ENCODE data around the gene TRIOBP. TPM values are rescaled to one million over a fixed set of nuclear protein-coding genes. Genes with fewer than 3 reads are reported as not detected.

Gene TRIOBP
- total and polyA plus RNA-seq, 2 of the 13 experiments (the other 11 are each of a cell fraction or from before 2014, with no cell fraction given): 6.1 to 15.4 TPM

- TF ChIP-seq JARID2 (CRISPR knock-in tag; IDR thresholded peaks at IDR 0.05; ENCODE audit: insufficient replicate concordance) (no peak), NFKB2 (CRISPR knock-in tag; IDR thresholded peaks at IDR 0.05; ENCODE audit: borderline replicate concordance) (peak; percentile 59; the same call in 1 of the 2 replicates), HES4 (CRISPR knock-in tag; IDR thresholded peaks at IDR 0.05; ENCODE audit: borderline replicate concordance) (0 out of 2 replicates have a peak, but pooled peaks have one; percentile 42), NFIB (CRISPR knock-in tag; IDR thresholded peaks at IDR 0.05; ENCODE audit: borderline replicate concordance) (no peak), MED8 (CRISPR knock-in tag; IDR thresholded peaks at IDR 0.05; ENCODE audit: insufficient replicate concordance) (no peak), PREB (CRISPR knock-in tag; IDR thresholded peaks at IDR 0.05) (no peak), THAP11 (CRISPR knock-in tag; IDR thresholded peaks at IDR 0.05) (no peak), ZNF619 (CRISPR knock-in tag; IDR thresholded peaks at IDR 0.05) (peak; percentile 50; the same call in 1 of the 2 replicates), KLF12 (CRISPR knock-in tag; IDR thresholded peaks at IDR 0.05; ENCODE audit: borderline replicate concordance) (no peak), ADNP (CRISPR knock-in tag; IDR thresholded peaks at IDR 0.05) (no peak), NKX3-1 (CRISPR knock-in tag; IDR thresholded peaks at IDR 0.05) (no peak), ARHGAP35 (CRISPR knock-in tag; IDR thresholded peaks at IDR 0.05; ENCODE audit: borderline replicate concordance) (peak; percentile 41; the same call in 1 of the 2 replicates)
- TF ChIP-seq, protein P1, sequence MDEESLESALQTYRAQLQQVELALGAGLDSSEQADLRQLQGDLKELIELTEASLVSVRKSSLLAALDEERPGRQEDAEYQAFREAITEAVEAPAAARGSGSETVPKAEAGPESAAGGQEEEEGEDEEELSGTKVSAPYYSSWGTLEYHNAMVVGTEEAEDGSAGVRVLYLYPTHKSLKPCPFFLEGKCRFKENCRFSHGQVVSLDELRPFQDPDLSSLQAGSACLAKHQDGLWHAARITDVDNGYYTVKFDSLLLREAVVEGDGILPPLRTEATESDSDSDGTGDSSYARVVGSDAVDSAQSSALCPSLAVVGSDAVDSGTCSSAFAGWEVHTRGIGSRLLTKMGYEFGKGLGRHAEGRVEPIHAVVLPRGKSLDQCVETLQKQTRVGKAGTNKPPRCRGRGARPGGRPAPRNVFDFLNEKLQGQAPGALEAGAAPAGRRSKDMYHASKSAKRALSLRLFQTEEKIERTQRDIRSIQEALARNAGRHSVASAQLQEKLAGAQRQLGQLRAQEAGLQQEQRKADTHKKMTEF (CRISPR knock-in tag; IDR thresholded peaks at IDR 0.05): peak; percentile 51; the same call in 1 of the 2 replicates
- TF ChIP-seq, protein P2, sequence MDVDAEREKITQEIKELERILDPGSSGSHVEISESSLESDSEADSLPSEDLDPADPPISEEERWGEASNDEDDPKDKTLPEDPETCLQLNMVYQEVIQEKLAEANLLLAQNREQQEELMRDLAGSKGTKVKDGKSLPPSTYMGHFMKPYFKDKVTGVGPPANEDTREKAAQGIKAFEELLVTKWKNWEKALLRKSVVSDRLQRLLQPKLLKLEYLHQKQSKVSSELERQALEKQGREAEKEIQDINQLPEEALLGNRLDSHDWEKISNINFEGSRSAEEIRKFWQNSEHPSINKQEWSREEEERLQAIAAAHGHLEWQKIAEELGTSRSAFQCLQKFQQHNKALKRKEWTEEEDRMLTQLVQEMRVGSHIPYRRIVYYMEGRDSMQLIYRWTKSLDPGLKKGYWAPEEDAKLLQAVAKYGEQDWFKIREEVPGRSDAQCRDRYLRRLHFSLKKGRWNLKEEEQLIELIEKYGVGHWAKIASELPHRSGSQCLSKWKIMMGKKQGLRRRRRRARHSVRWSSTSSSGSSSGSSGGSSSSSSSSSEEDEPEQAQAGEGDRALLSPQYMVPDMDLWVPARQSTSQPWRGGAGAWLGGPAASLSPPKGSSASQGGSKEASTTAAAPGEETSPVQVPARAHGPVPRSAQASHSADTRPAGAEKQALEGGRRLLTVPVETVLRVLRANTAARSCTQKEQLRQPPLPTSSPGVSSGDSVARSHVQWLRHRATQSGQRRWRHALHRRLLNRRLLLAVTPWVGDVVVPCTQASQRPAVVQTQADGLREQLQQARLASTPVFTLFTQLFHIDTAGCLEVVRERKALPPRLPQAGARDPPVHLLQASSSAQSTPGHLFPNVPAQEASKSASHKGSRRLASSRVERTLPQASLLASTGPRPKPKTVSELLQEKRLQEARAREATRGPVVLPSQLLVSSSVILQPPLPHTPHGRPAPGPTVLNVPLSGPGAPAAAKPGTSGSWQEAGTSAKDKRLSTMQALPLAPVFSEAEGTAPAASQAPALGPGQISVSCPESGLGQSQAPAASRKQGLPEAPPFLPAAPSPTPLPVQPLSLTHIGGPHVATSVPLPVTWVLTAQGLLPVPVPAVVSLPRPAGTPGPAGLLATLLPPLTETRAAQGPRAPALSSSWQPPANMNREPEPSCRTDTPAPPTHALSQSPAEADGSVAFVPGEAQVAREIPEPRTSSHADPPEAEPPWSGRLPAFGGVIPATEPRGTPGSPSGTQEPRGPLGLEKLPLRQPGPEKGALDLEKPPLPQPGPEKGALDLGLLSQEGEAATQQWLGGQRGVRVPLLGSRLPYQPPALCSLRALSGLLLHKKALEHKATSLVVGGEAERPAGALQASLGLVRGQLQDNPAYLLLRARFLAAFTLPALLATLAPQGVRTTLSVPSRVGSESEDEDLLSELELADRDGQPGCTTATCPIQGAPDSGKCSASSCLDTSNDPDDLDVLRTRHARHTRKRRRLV (CRISPR knock-in tag; IDR thresholded peaks at IDR 0.05): no peak
- TF ChIP-seq, protein P3, sequence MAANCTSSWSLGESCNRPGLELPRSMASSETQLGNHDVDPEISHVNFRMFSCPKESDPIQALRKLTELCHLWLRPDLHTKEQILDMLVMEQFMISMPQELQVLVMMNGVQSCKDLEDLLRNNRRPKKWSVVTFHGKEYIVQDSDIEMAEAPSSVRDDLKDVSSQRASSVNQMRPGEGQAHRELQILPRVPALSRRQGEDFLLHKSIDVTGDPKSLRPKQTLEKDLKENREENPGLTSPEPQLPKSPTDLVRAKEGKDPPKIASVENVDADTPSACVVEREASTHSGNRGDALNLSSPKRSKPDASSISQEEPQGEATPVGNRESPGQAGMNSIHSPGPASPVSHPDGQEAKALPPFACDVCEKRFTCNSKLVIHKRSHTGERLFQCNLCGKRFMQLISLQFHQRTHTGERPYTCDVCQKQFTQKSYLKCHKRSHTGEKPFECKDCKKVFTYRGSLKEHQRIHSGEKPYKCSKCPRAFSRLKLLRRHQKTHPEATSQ (CRISPR knock-in tag; IDR thresholded peaks at IDR 0.05; ENCODE audit: borderline replicate concordance): no peak
Observed at GRCh38 chr22:37746366-37747079, 49.7 kb downstream of the TRIOBP start (continued).
